ENCODE measurements around the gene MYH14.

GRCh38 chr19:50322234-50322633 is 118.8 kb downstream of the MYH14 start:
- TF ChIP-seq CTCF (IDR thresholded peaks at IDR 0.05) (no peak), POLR2A (IDR thresholded peaks at IDR 0.05) (no peak)
